DMS53 (cell line): Measurements from ENCODE around the gene ZNF526.
A peak's percentile ranks its signal among the peaks of the same experiment; 100 is the strongest.

ENCODE experiments used
- DNase-seq: peaks from one replicate; lab custom pipeline; 2025; lab: John Stamatoyannopoulos, UW

The ZNF526 gene

DNA sequence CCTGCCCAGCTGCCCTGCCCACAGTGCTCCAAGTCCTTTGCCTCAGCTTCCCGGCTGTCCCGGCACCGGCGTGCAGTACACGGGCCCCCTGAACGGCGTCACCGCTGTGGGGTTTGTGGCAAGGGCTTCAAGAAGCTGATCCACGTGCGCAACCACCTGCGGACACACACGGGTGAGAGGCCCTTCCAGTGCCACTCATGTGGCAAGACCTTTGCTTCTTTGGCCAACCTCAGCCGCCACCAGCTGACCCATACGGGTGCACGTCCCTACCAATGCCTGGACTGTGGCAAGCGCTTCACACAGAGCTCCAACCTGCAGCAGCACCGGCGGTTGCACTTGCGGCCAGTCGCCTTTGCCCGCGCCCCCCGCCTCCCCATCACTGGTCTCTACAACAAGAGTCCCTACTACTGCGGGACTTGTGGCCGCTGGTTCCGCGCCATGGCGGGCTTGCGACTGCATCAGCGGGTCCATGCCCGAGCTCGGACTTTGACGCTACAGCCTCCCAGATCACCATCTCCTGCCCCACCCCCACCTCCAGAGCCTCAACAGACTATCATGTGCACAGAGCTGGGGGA, 5.7 kb downstream of the ZNF526 start:
- no peak for DNase-seq

DNA sequence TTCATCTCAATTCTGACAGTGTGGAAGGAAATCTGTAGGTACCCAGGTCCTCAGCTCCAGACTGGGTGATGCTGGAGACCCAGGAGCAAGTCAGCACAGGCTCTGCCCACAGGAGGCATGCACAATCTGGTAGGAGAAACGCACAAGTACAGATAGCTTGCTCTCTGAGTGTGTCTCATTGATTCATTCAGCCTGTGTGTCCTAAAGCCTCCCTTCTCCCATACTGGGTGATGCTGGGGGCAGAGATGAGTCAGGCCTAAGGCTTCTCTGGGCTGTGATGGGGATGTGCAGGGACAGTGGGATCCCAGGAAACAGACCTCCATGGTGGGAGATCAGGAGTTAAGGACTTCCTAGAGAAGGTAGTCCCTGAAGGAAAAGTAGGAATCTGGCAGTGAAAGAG, 6.8 kb downstream of the ZNF526 start:
- DNase-seq = no peak

DNA sequence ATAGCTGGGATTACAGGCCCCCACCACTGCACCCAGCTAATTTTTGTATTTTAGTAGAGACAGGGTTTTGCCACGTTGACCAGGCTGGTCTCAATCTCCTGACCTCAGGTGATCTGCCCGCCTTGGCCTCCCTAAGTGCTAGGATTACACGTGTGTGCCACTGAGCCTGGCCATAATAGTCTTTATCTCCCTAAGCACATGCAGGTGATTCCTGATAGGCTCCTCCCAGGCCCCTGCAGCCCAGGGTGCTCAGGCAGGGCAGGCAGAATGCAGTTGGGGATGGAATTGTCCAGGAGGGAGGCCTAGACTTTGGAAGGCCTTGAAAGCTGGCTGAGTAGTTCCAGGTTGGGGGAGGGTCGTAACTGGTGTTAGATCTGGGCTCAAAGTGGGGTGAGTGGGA, 8.5 kb downstream of the ZNF526 start:
- no peak for DNase-seq

DNA sequence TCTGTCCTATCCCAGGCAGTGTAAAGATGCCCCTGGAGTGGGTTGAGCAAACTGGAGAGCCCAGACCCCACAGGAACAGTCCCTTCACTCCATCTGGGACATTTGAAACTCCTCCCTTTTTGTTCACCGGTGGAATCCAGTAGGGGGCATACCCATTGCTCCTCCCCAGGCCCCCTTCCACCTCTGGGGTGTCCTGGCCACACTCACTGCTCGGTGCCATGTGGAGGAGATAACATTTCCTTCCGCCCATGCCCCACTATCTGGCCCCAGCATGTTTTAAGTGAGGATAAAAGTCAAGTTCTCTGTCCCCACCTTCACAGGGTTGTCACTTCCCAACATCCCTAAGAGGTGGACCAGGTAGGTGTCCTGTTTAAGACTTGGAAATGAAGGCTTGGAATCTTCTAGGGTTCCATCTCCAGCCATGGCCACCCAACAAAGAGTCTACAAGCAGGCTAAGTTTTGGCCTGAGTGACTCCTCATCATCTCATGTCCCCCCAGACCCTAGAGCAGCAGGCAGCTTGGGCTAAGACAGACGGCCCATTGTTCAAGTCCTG, 9.3 kb downstream of the ZNF526 start:
- DNase-seq = no peak

DNA sequence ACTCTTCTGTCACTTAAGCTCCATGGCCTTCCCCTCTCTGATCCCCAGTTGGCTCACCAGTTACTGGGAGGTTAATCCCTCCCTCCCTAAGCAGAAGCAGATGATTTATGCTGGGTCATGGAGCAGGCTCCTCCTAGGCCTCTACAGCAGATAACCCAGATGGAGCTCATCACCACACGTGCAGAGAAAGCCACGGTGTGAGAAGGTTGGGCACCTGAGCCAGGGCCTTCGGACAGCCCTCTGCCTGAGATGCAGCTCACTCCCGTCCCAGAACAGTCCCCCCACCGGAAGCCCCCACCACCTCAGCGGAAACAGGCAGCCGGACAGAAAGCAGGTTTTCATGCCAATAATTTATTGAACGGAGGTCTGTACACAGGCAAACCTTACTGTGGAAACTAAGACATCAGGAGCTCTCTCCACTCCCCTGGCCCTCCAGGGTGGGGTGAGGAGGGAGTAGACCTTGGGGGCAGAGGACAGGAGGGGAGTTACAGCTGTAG, 9.8 kb downstream of the ZNF526 start:
- peak; percentile 49 for DNase-seq

DNA sequence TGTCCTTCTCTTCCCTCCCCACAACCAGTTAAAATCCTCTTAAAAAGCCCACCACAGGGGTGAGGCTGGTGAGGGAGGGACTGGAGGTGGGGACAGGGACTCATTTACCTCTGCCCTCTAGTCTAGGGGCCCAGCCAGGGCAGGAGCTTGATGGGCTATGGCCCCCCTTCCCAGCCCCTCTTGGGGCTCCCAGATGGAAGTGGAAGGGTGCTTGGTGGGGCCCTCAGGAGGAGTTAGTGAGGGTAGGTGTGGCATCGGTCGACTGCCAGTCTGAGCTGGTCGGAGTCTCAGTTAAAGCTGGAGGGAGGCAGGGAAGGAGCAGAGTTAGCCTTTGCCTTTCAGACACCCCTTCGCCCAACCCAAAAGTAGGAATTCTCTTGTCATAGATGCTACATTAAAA, 10.5 kb downstream of the ZNF526 start:
- no peak for DNase-seq

DNA sequence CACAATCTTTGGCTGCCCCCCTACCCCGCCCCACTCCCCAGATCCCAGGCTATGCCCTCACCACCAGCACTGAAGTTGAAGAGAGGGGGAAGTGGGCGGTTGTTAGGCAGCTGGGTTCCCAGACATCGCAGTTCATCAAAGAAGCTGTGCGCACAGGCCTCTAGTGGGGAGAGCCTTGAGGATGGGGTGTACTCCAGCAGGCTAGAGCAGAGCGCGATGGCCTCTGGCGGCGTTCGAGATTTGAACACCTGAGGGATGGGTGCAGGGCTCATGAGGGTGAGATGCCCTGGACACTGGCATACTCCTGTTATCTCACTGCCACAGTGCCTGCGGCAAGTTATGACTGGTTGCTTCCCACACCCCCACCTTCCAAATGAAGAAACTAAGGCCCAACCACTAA, 12.3 kb downstream of the ZNF526 start:
- no peak for DNase-seq

DNA sequence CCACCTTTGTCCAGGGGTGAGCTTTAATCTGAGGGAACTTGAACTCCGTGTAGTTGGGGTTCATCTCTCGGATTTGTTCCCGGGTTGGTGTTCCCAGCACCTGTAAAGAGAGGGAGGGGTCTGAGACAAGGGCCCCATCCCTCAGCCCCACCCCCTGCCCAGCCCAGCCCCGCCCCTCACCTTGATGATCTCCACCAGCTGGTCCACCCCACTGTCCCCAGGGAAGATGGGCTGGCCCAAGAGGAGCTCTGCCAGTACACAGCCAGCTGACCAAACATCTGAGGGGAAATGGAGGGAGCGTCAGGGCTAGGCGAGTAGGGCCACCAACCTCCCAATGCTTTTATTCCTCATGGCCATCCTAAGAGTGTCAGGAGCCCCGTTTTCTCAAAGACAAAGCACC, 13.0 kb downstream of the ZNF526 start:
- peak; percentile 34 for DNase-seq

DNA sequence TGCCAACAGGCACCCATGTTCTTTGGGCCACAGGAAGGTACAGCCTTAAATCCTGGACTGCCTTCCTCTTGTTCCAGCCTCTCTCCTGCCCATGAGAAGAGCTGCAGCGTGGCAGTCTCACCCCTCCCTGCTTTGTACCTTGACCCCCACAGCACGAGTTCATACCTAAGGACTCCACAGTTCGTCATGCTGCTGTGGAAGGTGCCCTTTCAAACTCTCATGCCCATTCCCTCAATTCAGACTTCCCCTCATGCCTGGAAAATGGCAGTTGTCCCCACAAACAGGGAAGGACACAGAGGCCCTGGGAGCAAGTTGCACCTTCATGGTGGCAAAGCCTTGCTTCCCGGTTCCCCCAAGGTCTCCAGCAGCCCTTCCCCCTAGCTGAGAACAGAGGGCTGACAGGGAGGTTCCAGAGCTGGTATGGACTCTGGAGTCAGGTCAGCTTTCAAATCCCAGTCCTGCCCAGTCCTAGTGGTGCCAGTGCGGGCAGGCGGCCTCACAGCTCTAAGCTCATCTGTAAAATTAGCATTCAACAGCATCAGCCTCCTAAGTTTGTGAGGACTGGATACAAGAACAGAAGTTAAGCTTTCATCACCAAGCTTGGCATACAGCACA, 13.7 kb downstream of the ZNF526 start:
- DNase-seq = no peak

DNA sequence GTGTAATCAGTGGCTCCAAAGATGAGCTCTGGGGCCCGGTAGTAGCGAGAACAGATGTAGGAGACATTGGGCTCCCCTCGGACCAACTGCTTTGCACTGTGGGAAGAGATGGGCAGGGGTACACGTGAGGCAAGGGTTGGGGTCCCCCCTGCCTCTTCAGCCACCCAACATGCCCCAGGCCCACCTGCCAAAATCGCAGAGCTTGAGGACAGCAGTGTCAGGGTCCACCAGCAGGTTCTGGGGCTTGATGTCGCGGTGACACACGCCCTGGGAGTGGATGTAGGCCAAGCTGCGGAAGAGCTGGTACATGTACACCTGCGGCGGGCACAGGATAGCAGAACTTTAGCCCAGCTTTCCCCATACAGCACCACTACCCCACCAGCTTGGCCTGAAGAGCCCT, 14.3 kb downstream of the ZNF526 start:
- DNase-seq = no peak

DNA sequence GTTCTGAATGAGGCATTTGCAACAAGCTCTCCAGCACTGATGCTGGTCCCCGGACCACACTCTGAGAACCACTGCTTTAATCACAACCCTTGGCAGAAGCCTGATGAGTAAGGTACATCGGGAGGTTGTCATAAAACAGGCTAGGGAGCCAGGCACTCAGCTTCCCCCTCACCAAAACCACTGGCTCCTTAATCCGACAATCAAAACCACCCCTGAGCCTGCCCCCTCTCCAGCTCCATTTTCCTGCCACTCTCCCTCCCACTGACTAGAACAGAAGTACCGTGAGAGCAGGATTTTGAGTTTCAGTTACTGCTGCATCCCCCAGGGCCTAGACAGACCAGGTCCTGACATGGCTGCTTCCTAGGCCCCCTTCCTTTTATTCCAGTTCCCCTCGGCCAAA, 15.1 kb downstream of the ZNF526 start:
- no peak for DNase-seq

DNA sequence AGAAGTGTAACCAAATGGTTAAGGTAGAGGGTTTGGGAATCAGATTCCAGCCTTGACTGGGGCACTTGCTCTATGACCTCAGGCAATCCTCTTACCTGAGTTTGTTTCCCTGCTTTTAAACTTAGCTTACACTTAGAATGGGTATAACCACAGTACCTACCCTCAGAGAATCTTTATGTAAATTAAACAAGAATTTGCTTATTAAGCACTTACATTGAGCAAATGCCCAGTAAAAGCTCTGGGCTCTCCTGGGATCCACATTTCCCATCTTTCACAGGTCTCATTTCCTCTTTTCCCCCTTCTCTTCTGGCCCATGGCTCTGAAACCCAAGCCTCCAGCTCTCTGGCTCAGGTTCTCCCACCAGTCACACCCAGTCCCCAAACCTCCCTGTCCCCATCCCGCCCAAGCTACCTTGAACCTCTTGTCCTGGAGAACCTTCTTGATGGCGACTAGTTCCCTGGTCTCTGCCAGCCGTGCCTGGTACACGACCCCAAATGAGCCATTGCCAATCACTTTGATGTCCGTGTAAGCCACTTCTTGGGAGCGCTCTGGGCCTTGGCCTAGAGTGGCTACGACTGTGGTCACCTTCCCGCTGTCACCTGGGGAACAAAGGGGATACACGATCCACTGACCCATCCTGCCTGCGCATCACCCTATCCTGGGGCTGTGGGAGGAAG, 19.6 kb downstream of the ZNF526 start:
- no peak for DNase-seq

DNA sequence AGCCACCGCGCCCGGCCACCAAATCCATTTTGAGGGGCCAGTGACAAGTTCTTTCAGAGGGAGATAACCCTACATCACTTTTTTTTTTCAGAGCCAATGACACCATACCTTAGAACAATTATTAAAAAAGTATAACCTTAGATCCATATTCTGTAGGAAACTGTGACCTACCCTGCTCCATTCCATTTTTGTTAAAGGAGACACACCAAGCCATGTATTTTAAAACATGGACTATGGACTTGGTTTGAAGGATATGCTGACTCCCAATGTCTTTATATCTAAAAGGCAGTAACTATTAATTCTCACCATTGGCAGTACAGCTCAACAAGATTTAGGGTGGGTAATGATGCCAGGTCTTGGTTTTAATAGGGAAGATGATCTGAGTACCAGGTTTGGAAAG, 21.2 kb downstream of the ZNF526 start:
- no peak for DNase-seq

DNA sequence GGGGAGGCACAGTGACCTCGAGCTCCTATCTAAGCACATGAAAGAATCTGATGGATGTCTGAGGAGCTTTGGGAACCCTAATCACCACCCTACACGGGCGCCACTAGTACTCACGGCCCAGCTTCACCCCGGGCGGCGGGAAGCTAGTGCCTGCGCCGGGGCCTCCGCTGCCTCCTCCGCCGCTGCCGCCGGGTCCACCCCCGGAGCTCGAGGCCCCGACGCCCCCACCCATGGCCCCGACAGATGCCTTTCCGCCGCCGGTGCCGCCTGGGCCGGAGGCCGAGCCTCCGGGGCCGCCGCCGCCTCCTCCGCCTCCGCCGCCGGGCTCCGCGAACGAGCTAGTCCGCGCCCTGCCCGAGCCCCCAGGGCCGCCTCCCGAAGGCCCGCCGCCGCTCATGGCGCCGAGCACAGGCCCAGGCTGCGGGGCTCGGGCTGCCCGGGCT, 22.0 kb downstream of the ZNF526 start:
- peak; percentile 62 for DNase-seq

DNA sequence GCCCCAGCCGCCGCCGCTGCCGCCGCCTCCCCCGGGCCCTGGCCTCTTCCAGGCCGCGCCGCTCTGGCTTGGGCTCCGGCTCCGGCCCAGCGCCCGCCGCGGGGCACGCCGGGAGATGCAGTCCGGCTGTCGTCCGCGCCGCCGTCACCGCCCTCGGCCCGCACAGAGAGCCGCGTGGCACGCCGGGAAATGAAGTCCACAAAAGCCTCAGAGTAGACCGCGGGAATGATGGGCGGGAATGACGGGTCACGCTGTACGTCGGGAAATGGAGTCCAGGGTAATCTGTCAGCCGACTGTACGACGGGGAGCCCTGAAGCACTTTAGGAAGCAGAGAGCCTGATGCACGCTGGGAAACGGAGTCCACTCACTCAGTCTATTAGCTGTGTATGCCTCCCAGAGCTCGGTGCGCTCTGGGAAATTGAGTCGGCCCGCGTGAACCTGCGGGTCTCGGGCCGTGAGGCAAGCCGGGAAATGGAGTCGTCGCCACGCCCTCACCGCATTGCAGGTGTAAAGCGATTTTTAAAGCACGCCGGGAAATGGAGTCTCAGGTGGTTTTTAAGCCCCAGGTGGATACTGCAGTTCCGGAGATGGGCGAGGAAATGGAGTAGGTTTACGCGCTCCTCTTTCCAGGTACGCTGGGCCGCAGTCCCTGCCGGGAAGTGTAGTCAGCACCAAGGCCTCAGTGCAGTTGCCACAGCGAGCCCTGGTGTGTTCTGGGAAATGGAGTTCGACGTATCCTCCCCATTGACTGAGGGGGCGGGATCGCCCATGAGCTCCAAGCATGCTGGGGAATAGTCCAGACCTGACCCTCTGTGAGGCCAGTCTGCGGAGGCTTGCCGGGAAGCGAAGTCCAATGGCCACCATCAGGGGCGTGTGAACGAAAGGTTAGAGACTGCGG, 22.6 kb downstream of the ZNF526 start, which contains the start of gene GSK3A:
Gene GSK3A, minus strand, starts transcription at position 91 of the 898 bp plus-strand sequence. CDS start 137 bp downstream, outside the sequence.
- peak; percentile 100 for DNase-seq

DNA sequence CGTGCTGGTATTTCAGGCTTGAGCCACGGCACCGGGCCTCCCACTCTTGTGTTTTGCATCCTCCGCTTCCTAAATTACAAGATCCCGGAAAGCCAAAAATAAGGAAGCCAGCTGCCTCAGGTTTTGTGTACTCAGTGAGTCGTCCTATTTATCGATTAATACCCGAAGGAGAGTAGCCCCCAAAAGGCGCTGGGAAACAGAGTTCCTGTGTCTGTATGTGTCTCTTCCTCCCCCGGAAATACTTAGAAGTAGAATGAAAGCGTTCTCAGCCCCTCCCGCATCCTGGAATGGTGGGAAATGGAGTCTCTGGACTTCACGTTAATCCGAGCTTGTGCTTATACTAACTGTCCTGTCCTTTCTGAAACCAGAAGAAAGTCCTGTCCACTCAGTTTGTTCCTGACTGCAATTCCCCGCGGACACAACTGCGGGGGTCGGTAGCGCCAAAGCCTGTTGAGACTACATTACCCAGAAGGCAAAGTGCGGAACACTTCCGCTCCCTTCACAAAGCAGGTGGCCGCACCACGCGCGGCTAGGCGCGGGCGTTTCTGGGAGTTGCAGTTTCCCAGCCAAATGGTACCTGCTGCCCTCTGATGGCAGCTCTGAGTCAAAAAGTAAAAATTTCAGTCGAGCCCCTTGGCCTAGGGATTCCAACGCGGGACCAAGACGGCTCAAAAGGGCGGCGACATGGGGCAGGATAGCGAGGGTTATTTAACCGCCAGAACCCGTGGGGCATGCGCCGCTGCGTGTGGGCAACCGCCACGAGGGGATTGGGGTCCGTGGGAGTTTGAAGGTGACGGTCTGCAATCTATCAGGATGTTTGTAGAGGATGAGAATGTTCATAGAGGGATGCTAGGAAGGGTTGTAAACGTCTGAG, 24.5 kb downstream of the ZNF526 start:
- DNase-seq = peak; percentile 97

DNA sequence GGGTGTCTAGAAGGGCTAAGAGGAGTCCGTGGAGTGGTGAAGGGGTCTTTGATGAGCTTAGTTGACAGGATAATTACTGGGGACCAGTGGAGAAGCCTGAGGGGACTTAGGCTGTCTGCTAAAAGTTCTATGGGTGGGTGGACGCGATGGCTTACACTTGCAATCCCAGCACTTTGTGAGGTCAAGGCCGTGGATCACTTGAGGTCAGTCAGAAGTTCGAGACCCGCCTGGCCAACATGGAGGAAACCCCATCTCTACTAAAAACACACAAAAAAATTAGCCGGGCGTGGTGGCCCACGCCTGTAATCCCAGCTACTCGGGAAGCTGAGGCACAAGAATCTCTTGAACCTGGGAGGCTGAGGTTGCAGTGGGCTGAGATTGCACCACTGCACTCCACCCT, 25.1 kb downstream of the ZNF526 start:
- DNase-seq = no peak

DNA sequence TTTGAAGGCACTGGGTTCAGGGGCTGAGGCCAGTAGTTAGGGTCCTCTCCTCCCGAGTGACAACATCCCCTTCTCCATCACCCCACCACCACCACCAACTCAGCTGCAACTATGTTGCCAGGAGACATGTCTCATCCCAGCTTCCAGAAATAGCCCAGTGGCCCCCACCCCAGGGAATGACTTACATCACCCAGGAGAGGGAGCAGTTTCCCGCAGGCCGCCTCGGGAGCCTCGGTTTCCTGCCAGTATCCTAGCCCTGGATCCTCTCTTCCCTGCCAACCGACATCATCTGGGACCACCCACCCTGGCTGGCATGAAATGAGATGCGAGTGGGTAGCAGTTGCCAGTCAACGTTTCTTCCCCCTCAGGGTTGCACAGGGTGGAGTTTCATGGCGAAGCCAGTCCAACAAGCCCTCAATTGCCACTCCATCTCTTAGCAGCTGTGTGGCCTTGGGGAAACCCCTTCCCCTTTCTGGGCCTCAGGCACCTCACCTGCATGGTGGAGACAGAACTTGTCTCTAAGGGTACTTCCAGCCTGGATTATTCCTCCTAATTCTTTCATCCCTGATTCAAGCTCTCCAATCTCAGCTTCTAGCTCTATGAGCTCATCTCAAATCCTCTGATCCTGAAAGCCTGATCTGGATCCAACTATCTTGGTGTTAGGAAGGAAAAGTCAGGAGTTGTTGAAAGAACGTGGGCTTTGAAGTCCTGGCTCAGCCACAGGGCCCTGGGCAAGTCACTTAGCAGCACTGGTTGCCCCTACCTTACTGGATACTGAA, 26.2 kb downstream of the ZNF526 start:
- DNase-seq = peak; percentile 73

DNA sequence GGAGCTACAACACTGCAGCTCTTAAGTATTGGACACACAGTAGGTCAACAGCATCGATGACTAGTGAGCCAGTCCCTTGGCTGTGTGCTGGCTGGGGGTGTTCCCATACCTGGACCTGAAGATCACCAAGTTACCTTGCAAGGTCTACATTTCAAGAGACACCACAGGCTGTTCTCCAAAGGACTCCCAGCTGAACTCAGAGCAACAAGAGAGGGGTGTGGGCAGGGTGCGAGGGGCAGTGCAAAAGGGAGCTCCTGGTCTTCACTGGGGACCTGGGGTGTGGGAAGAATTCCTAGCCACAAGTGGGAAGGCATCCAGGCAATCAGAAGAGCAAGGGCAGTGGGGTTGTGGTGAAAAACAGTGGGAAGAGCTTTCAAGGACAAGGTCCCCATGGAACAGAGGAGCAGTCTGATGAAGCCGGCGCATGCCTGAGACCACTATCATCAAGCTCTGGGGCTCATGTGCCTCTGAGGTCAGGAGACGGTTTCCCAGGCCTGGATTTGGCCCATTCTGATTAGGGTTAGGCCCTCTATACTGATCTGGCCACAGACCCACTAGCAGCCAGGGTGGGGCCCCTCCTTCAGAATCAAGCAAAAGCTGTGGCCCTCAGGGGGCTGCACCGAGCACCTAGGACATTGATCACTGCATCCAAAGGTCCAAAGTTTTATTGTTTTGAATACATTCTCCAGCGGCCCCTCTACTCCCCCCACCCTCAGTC, 27.0 kb downstream of the ZNF526 start:
- no peak for DNase-seq
